Measurements from ENCODE around the gene KCNQ1.

GRCh38 chr11:2434506-2435255, 10.1 kb upstream of the KCNQ1 start:
- no peak for TF ChIP-seq CTCF (conservative IDR thresholded peaks at IDR 0.05)
- no peak for TF ChIP-seq EZH2 (IDR thresholded peaks at IDR 0.05; ENCODE audit: low read depth)
